Measurements from ENCODE around the gene GH1.
"Not testable (repeated sequence)": the region's sequence is repeated elsewhere in the genome, so short reads cannot be mapped to it uniquely, and the experiment has no call there.

- not testable (repeated sequence) for TF ChIP-seq CTCF (IDR thresholded peaks at IDR 0.05); POLR2AphosphoS5 (IDR thresholded peaks at IDR 0.05; ENCODE audit: low read depth, low read length); RAD21 (IDR thresholded peaks at IDR 0.05; ENCODE audit: low read length); EZH2phosphoT487 (IDR thresholded peaks at IDR 0.05; ENCODE audit: borderline replicate concordance, low read depth); SIN3A (IDR thresholded peaks at IDR 0.05; ENCODE audit: borderline replicate concordance, low read depth, low read length); GATA2 (CRISPR knock-in tag; IDR thresholded peaks at IDR 0.05); YY1 (IDR thresholded peaks at IDR 0.05; ENCODE audit: low read depth); TAF1 (IDR thresholded peaks at IDR 0.05; ENCODE audit: borderline replicate concordance, low read depth, low read length); MEF2A (IDR thresholded peaks at IDR 0.05; ENCODE audit: borderline replicate concordance, low read depth); EP300 (IDR thresholded peaks at IDR 0.05; ENCODE audit: borderline replicate concordance in 1 of 2, low read depth in 1 of 2, low read length in 1 of 2); RFX5 (IDR thresholded peaks at IDR 0.05; ENCODE audit: low read length)
Observed at GRCh38 chr17:63894821-63895220, 23.8 kb downstream of the GH1 start.

Data from SK-N-SH (cell line).